DOHH2 (cell line): ENCODE results near the gene UBXN2A.

Experiments
- CTCF ChIP-seq: fragments of 200-600 bp; sonication (generic); IDR thresholded peaks from one replicate; pipeline ENCODE4 v1.5.1; 2014; ENCODE audit warnings: antibody characterized with exemption, mild to moderate bottlenecking, low read depth, low read length; ENCODE audit not compliant: poor library complexity, severe bottlenecking
- EZH2phosphoT487 ChIP-seq: fragments of 200-600 bp; sonication (generic); IDR thresholded peaks from 2 replicates; pipeline ENCODE4 v1.6.1; 2017; ENCODE audit warnings: borderline replicate concordance, mild to moderate bottlenecking, antibody characterized with exemption, low read length, moderate library complexity, mixed read lengths

GRCh38 chr2:24019729-24020128, 79.5 kb downstream of the UBXN2A start:
- TF ChIP-seq CTCF (no peak), EZH2phosphoT487 (no peak)
